Spleen (tissue), 7 donors: ENCODE measurements around the gene C3orf22.

ENCODE experiments used
- POLR2A ChIP-seq, 3 donors: fragments of 450-650 bp; IDR thresholded peaks; one replicate each; pipeline ENCODE4 v1.5.1; 2017; ENCODE audit warnings: antibody characterized with exemption in 3 of 3, mild to moderate bottlenecking in 1 of 3
- POLR2AphosphoS5 ChIP-seq, 3 donors: sonication (generic); formaldehyde crosslinking; IDR thresholded peaks; one replicate each; pipeline ENCODE4 v1.5.1; 2017; ENCODE audit warnings: antibody characterized with exemption in 3 of 3
- TF ChIP-seq, protein P1 (sequence below), 11 experiments: fragments of 200-600 bp in 7 of 11; fragments of 450-650 bp in 4 of 11; sonication (generic) in 4 of 11; IDR thresholded peaks in 8 of 11; conservative IDR thresholded peaks in 3 of 11; 1 replicate in 7 of 11; 2 replicates in 4 of 11; pipeline versions ENCODE4 v1.4.0 to v1.8.0; 2016 to 2021; ENCODE audit warnings: antibody characterized with exemption in 11 of 11, inconsistent platforms in 4 of 11, mild to moderate bottlenecking in 1 of 11
- donor health status: DM: no; HTN: no; CAD: no; lungs with moderate emphysema.
- donor health status: DM: no; HTN: no; CAD: no.
- donor health status: DM: no; HTN: no; CAD: no.

GRCh38 chr3:126502656-126503055, 56.1 kb downstream of the C3orf22 start:
- TF ChIP-seq, protein P1, sequence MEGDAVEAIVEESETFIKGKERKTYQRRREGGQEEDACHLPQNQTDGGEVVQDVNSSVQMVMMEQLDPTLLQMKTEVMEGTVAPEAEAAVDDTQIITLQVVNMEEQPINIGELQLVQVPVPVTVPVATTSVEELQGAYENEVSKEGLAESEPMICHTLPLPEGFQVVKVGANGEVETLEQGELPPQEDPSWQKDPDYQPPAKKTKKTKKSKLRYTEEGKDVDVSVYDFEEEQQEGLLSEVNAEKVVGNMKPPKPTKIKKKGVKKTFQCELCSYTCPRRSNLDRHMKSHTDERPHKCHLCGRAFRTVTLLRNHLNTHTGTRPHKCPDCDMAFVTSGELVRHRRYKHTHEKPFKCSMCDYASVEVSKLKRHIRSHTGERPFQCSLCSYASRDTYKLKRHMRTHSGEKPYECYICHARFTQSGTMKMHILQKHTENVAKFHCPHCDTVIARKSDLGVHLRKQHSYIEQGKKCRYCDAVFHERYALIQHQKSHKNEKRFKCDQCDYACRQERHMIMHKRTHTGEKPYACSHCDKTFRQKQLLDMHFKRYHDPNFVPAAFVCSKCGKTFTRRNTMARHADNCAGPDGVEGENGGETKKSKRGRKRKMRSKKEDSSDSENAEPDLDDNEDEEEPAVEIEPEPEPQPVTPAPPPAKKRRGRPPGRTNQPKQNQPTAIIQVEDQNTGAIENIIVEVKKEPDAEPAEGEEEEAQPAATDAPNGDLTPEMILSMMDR (IDR thresholded peaks at IDR 0.05 in 8 of 11, conservative IDR thresholded peaks at IDR 0.05 in 3 of 11): no peak
- TF ChIP-seq POLR2AphosphoS5 (IDR thresholded peaks at IDR 0.05) (no peak), POLR2A (IDR thresholded peaks at IDR 0.05) (no peak)
